NCI-H187 (cell line): Measurements from ENCODE around the gene ASS1.
"Not testable (repeated sequence)": the region's sequence is repeated elsewhere in the genome, so short reads cannot be mapped to it uniquely, and the experiment has no call there.

ENCODE experiments used
- DNase-seq, 2 experiments: peaks; one replicate each; lab custom pipeline; 2025; lab: John Stamatoyannopoulos, UW

ASS1 gene

GRCh38 chr9:130434656-130435055, 10.1 kb upstream of the ASS1 start:
- DNase-seq, result not testable (repeated sequence)

GRCh38 chr9:130437011-130437789, 7.6 kb upstream of the ASS1 start:
- DNase-seq, result no peak

GRCh38 chr9:130438382-130438981, 6.3 kb upstream of the ASS1 start:
- no peak for DNase-seq

GRCh38 chr9:130441031-130441430, 3.7 kb upstream of the ASS1 start:
- DNase-seq, result no peak

GRCh38 chr9:130442746-130443455, 1.9 kb upstream of the ASS1 start:
- no peak for DNase-seq

- no peak for DNase-seq
Observed at GRCh38 chr9:130443456-130443801, 1.3 kb upstream of the ASS1 start.

GRCh38 chr9:130443840-130444492, 795 bp upstream of the ASS1 start:
- DNase-seq, result no peak

GRCh38 chr9:130445268-130445983, 665 bp downstream of the ASS1 start:
- no peak for DNase-seq

GRCh38 chr9:130446101-130446861, 1.5 kb downstream of the ASS1 start:
- DNase-seq, result no peak

- no peak for DNase-seq
Observed at GRCh38 chr9:130447193-130447816, 2.5 kb downstream of the ASS1 start.

GRCh38 chr9:130448035-130448624, 3.4 kb downstream of the ASS1 start:
- no peak for DNase-seq

GRCh38 chr9:130448771-130449603, 4.2 kb downstream of the ASS1 start:
- no peak for DNase-seq

- DNase-seq, result no peak
Observed at GRCh38 chr9:130450344-130451003, 5.7 kb downstream of the ASS1 start.

GRCh38 chr9:130451004-130451390, 6.2 kb downstream of the ASS1 start:
- DNase-seq, result no peak

- peak; percentile 54 to 61 for DNase-seq
Observed at GRCh38 chr9:130451509-130452388, 7.0 kb downstream of the ASS1 start.

GRCh38 chr9:130452835-130453234, 8.1 kb downstream of the ASS1 start:
- no peak for DNase-seq

GRCh38 chr9:130453487-130453886, 8.7 kb downstream of the ASS1 start:
- no peak for DNase-seq
